ENCODE results near the gene REG1B.

GRCh38 chr2:79125721-79125985, 37.9 kb upstream of the REG1B start:
- TF ChIP-seq EZH2 (optimal IDR thresholded peaks at IDR 0.05; ENCODE audit: low read depth, low read length) (no peak), CTCF (IDR thresholded peaks at IDR 0.05; ENCODE audit: low read length) (no peak)

Measured in MM.1S (cell line).